ENCODE data around the gene MYF6.
"Not testable (repeated sequence)": the region's sequence is repeated elsewhere in the genome, so short reads cannot be mapped to it uniquely, and the experiment has no call there.

MYF6 gene

GRCh38 chr12:80707126-80707829 lies at the start of gene MYF6:
MYF6 (plus strand) TSS chr12:80707634; CDS start chr12:80707720, 86 bp downstream.
- no peak for FAIRE-seq

GRCh38 chr12:80659512-80660063 lies 47.8 kb upstream of the MYF6 start:
- no peak for FAIRE-seq

- FAIRE-seq: no peak
Observed at GRCh38 chr12:80662586-80662985, 44.8 kb upstream of the MYF6 start.

- no peak for FAIRE-seq
Observed at GRCh38 chr12:80670214-80670613, 37.2 kb upstream of the MYF6 start.

GRCh38 chr12:80676042-80676636 lies 31.3 kb upstream of the MYF6 start:
- FAIRE-seq: not testable (repeated sequence)

DNA sequence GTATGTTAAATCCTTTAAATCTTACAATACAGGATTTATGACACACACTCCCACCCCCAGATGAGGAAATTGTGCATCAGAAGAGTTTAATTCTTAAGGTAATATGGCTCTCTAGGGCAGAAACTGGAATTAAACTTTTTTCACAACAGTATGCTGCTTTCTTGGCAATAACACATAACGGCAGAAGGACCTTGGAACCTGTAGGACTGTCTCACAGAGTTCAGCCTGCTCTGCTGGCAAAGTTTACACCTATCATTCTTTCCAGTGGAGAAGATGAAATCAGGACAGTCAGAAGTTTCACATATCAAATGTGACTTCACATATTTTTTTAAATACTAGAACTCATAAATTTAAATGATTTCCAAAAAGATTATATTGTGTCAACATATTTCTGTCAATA lies 30.6 kb upstream of the MYF6 start:
- no peak for FAIRE-seq

GRCh38 chr12:80677994-80678393 lies 29.4 kb upstream of the MYF6 start:
- FAIRE-seq: no peak

DNA sequence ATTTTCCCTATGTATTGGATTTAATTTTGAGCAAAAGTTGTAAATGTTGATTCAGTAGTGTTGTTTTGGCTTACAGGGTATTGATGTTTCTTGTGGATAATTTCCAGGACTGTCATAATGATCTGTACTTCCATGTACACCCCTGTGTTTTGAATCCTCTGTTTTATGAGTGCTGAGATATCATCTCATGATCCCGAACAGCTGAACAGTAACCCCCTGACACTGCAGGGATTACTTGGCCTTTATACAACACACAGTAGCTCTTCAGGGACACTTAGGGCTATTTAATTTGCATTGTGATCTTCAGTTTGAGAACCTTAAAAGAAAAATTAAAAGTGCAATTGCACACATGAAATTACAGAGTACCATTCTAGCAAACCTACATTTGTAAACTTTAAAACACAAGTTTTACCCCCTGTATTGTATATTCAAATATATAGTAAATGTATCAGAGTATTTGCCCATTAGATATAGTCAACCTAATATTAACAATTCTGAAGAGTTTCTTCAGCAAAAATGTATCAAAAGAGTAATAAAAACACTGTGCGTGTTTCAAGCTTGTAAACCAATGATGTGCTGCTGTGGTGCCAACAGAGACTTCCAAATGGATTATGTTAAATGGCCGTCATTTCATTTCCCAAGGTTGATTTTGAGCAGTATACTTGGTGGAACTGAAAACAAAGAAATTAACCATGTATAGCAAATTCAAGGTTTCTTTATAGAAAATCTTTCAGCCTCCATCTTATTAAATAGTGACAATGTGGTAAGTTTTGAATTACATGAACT lies 27.9 kb upstream of the MYF6 start:
- no peak for FAIRE-seq

GRCh38 chr12:80681287-80681686 lies 26.1 kb upstream of the MYF6 start:
- FAIRE-seq: no peak

DNA sequence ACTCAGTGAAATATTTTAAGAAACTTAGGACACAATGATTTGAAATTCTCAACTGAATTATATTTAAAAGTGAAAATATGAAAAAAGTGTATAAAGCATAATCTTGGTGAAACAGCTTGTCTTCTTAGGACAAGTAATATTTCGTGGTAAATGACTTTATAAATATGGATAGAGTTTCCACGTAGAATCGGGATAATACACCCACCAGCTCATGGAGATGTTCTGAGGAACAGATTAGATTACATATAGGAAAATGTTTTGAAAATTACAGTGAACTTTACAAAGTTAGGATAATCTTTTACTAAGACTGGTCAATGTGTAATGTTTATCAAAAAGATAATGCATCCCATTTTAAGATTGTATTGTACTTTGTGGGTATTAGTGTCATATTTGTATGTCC lies 25.6 kb upstream of the MYF6 start:
- no peak for FAIRE-seq

- FAIRE-seq: no peak
Observed at GRCh38 chr12:80684077-80684495, 23.3 kb upstream of the MYF6 start.

- FAIRE-seq: no peak
Observed at GRCh38 chr12:80690090-80690489, 17.3 kb upstream of the MYF6 start.

DNA sequence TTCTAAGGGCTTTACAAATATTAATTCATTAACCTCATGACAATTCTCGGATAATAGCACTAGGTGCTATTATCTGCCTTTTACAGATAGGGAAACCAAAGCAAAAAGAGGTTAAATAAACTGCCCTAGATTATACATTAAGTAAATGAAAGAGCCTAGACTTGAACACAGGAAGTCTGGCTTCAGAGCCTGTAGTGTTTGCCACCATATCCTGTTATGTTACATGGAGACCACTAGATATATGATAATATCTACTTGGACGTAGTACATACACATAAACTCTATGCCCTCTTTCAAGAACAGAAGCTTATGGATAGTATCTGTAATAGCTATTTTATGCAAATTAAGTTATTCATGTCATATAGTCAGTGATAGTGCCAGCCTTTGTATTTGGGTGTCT lies 16.9 kb upstream of the MYF6 start:
- no peak for FAIRE-seq

GRCh38 chr12:80692114-80692513 lies 15.3 kb upstream of the MYF6 start:
- FAIRE-seq: no peak

GRCh38 chr12:80697270-80697887 lies 10.1 kb upstream of the MYF6 start:
- FAIRE-seq: no peak

GRCh38 chr12:80698256-80698655 lies 9.2 kb upstream of the MYF6 start:
- no peak for FAIRE-seq

DNA sequence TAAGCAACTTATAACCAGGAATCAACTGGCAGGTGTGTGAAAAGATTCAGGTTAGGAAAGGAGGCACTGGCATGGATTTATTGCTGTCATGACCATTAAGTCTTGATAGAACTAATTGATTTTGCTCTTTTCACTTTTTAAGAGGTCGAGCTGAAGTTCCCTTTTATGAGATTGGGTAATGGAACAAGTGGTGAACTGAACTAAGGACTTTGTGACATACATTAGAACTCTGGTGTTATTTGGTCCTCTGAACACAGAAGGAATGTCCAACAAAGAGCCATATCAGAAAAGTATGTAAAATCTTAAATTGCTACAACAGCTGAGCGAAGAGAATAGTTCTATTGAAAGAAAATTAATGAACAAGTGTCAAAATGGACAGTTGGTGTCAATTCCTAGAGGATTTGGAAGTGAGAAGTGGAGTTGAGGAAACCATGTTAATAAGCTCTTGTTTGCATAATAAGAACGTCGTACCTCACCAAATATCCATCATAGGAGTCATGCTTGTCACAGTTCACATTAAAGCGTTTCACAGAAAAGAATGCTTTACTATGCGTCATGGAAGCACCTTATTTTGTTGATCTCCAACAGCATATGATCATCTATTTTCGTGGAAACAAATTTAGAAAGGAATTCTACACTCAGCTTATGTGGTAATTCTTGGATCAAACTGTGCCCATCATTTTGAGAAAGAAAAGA lies 8.4 kb upstream of the MYF6 start:
- no peak for FAIRE-seq

GRCh38 chr12:80700327-80700726 lies 7.1 kb upstream of the MYF6 start:
- no peak for FAIRE-seq

- no peak for FAIRE-seq
Observed at GRCh38 chr12:80701388-80701787, 6.0 kb upstream of the MYF6 start.

DNA sequence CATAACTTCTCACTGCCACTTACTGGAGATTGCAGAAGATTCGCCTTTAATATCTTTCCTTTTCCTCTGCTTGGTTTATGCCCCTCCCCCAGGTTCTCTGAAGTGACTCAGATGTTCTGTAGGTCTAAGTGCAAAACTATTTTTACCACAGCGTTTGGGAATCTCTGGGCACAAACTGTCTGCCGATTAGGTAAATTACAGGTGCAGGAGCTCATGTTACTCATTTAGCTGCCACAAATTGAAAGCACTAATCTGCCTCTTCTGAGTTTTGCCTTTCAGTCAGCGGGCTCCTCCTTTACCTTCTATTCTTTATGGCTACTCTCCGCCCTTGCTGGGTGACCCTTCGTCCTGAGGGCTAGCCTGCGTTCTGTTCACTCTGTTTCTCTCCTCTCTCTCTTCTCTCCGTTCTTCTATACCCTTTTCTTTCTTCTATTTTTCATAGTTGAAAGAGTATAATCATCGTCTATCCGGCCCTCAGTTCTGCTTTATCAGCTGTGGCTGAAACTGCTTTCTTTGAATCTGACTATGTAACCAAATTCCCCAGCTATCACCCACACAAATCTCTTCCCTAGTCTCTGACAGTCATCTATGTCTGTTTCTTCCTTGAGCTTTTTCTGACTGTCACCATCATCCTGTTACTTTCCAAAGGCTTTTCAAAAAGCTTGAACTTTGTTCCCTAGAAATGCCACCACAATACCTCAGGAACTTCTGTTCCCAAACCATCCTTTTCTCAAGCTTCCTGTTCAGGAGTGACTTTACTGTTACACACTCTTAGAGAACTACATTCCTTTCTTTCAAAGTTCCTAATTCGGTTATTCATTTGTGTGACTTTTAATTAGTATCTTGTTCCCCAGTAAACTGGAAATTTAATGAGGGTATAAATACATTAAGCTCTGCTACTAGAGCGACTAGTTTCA lies 4.3 kb upstream of the MYF6 start:
- FAIRE-seq: no peak

- no peak for FAIRE-seq
Observed at GRCh38 chr12:80704420-80704819, 3.0 kb upstream of the MYF6 start.

Data from A204.1 (cell line).